Measurements from ENCODE around the gene FARP1. TPM values are rescaled to one million over a fixed set of nuclear protein-coding genes. Genes with fewer than 3 reads are reported as not detected.

The FARP1 gene
- total RNA-seq, 4 donors from 2014 or later = 28.3 to 69.2 (median 36.4) TPM

DNA sequence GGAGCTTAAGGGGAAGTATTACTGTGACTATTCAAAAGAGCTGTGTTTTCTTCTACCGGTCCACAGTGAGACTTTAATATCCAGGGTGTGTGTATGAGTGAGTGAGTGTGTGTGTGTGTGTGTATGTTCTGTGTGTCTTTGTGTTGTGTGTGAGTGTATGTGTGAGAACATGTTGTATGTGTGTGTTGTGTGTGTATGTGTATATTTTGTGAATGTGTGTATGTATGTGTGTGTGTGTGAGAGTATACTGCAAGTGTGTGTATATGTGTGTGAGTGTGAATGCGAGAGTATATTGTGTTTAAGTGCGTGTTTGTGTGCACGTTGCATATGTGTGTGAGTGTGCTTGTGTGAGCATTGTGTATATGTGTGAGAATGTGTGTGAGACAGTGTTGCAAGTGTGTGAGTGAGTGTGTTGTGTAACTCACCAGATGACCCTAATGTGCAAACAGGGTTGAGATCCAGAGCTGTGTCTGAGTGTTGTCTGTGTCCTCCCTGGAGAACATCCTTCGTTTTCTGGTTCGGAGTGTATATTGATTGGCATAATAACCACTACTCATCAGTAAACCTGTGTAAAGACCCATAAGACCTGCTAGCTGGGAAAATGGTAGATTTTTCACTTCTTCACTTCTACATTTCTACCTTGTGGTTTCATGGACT, 135.3 kb downstream of the FARP1 start:
- H3K9me3 ChIP-seq = no peaks in the 10 kb centered on the region
- H3K4me1 ChIP-seq = peaks cover 0 to 27% (median 0%) of the 10 kb centered on the region in 3 donors
- TF ChIP-seq POLR2A (IDR thresholded peaks at IDR 0.05) = no peak
- no peak for TF ChIP-seq EP300 (IDR thresholded peaks at IDR 0.05)
- TF ChIP-seq, protein P1, sequence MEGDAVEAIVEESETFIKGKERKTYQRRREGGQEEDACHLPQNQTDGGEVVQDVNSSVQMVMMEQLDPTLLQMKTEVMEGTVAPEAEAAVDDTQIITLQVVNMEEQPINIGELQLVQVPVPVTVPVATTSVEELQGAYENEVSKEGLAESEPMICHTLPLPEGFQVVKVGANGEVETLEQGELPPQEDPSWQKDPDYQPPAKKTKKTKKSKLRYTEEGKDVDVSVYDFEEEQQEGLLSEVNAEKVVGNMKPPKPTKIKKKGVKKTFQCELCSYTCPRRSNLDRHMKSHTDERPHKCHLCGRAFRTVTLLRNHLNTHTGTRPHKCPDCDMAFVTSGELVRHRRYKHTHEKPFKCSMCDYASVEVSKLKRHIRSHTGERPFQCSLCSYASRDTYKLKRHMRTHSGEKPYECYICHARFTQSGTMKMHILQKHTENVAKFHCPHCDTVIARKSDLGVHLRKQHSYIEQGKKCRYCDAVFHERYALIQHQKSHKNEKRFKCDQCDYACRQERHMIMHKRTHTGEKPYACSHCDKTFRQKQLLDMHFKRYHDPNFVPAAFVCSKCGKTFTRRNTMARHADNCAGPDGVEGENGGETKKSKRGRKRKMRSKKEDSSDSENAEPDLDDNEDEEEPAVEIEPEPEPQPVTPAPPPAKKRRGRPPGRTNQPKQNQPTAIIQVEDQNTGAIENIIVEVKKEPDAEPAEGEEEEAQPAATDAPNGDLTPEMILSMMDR (IDR thresholded peaks at IDR 0.05) = no peak
- no peak for TF ChIP-seq POLR2AphosphoS5 (IDR thresholded peaks at IDR 0.05)
- no peaks in the 10 kb centered on the region for H3K36me3 ChIP-seq
- H3K27ac ChIP-seq = no peak overlapping the region
- H3K27me3 ChIP-seq = no peaks in the 10 kb centered on the region
- ATAC-seq = no peak
- 90 to 91% methylated on average over 6 of the region's 6 CpGs for WGBS, 2 donors (ENCODE audit: low coverage in 1 of 2)
- H3K4me3 ChIP-seq = no peak overlapping the region

DNA sequence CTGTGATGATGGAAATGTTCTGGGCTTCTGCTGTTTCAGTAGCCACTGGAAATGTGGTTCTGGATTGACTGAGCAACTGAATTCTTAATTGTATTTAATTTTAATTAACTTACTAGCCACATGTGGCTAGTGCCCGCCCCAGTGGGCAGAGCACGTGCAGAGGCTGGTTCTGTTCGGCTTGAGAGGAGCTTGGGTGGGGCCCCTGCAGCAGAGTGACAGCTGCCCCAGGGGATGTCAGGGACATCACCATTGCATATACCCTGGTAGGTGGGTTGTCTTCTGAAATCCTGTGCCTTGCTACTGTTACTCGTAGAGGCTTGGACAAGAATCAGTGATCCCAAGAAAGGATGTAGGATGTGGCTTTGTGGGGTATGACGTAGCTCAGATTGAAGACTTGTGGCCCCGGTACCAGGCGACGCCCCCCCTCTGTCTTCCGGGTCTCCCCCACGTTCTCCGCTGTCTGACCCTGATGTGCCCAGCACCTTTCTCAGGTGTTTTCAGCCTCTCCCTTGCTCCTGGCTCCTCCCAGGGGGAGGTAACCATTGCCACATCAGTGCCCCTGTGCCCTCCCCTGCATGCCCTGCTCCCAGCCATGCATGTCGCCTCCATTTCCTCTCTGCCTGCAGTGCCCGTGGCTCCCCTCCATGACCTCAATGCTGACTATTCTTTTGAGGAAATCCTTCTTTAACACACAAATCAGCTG, 136.7 kb downstream of the FARP1 start:
- Histone ChIP-seq H3K9me3 (no peaks in the 10 kb centered on the region), H3K4me1 (peaks cover 0 to 22% (median 0%) of the 10 kb centered on the region in 3 donors), H3K4me3 (no peak overlapping the region), H3K27me3 (no peaks in the 10 kb centered on the region), H3K36me3 (no peaks in the 10 kb centered on the region), H3K27ac (no peak overlapping the region)
- no peak for ATAC-seq
- 94 to 100% methylated on average over 2 to 6 of the region's 13 CpGs for WGBS, 2 donors (ENCODE audit: low coverage in 1 of 2)
- TF ChIP-seq, protein P1 (IDR thresholded peaks at IDR 0.05) = no peak
- no peak for TF ChIP-seq EP300 (IDR thresholded peaks at IDR 0.05)
- no peak for TF ChIP-seq POLR2AphosphoS5 (IDR thresholded peaks at IDR 0.05)
- TF ChIP-seq POLR2A (IDR thresholded peaks at IDR 0.05) = no peak

DNA sequence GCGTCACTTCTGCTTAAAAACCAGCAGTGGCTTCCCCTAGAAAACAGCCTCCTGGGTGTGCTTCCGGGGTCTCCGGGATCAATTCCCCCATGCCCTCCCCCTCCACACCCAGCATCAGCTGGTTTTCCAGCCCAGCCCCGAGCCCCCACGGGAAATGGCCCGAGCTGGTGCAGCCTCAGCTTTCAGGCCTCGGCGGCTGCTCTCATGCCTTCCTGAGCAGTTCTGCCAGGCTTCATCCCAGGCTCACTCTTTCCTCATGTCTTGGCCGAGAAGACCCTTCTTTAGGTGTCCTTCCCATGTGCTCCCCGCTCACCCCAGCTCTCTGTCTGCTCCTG, 137.2 kb downstream of the FARP1 start:
- TF ChIP-seq POLR2A (IDR thresholded peaks at IDR 0.05) (no peak), POLR2AphosphoS5 (IDR thresholded peaks at IDR 0.05) (no peak), EP300 (IDR thresholded peaks at IDR 0.05) (no peak)
- TF ChIP-seq, protein P1 (IDR thresholded peaks at IDR 0.05) = no peak
- H3K36me3 ChIP-seq = no peaks in the 10 kb centered on the region
- 63 to 81% methylated on average over 5 to 10 of the region's 10 CpGs for WGBS, 2 donors (ENCODE audit: low coverage in 1 of 2)
- H3K27me3 ChIP-seq = no peaks in the 10 kb centered on the region
- peaks cover 0 to 18% (median 0%) of the 10 kb centered on the region in 3 donors for H3K4me1 ChIP-seq
- H3K9me3 ChIP-seq = no peaks in the 10 kb centered on the region
- ATAC-seq = no peak
- H3K27ac ChIP-seq = no peak overlapping the region
- H3K4me3 ChIP-seq = no peak overlapping the region

DNA sequence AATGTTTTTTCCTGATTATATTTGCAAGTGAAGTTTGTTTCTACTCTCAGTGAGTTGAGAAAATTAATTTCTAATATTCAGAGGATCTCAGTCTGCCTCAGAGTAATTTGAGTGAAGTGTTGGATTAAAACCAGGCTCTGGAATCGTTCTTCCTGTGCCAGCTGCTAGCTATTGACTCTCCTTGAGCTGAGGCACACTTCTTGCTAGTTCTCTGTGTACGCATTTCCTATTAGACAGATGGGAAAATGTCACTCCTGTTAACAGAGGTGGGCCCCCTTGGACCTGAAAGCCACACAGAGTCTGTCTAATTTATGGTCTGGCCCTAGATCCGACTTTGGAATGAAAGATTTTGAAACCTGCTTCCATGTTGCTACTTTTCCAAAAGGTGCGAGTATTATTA, 141.8 kb downstream of the FARP1 start:
- no peak overlapping the region for H3K27ac ChIP-seq
- no peak for ATAC-seq
- 70 to 74% methylated on average over 3 to 4 of the region's 4 CpGs for WGBS, 2 donors (ENCODE audit: low coverage in 1 of 2)
- H3K27me3 ChIP-seq = no peaks in the 10 kb centered on the region
- no peak overlapping the region for H3K4me3 ChIP-seq
- no peaks in the 10 kb centered on the region for H3K36me3 ChIP-seq
- TF ChIP-seq EP300 (IDR thresholded peaks at IDR 0.05) (no peak), POLR2AphosphoS5 (IDR thresholded peaks at IDR 0.05) (no peak), POLR2A (IDR thresholded peaks at IDR 0.05) (no peak)
- TF ChIP-seq, protein P1 (IDR thresholded peaks at IDR 0.05) = no peak
- H3K9me3 ChIP-seq = no peaks in the 10 kb centered on the region
- no peaks in the 10 kb centered on the region for H3K4me1 ChIP-seq

DNA sequence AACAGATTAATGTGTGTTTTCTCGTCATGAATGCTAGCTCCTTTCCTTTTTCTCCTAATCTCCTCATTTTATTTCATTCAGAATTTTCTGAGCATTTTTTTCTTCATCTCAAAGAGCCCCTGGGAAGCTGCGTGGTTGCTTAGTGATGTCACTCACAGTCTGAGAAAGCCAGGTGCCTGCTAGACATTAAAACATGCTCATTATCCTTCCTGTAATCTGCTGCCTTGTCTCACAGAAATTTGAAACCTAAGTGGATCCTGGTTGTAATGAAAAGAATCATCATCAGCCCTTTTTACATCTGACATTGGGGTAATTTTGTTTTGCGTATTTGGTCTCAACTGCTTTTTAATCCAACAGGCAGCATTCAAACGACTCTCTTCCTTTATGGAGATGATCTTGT, 142.4 kb downstream of the FARP1 start:
- H3K36me3 ChIP-seq = no peaks in the 10 kb centered on the region
- ATAC-seq = no peak
- 75 to 90% methylated on average over 2 to 3 of the region's 4 CpGs for WGBS, 2 donors (ENCODE audit: low coverage in 1 of 2)
- H3K27me3 ChIP-seq = no peaks in the 10 kb centered on the region
- no peaks in the 10 kb centered on the region for H3K4me1 ChIP-seq
- H3K4me3 ChIP-seq = no peak overlapping the region
- H3K9me3 ChIP-seq = no peaks in the 10 kb centered on the region
- no peak overlapping the region for H3K27ac ChIP-seq
- TF ChIP-seq EP300 (IDR thresholded peaks at IDR 0.05) = no peak
- TF ChIP-seq POLR2AphosphoS5 (IDR thresholded peaks at IDR 0.05) = no peak
- TF ChIP-seq, protein P1 (IDR thresholded peaks at IDR 0.05) = no peak
- TF ChIP-seq POLR2A (IDR thresholded peaks at IDR 0.05) = no peak

Data from gastroesophageal sphincter (tissue), 4 donors.